NCI-H2081 (cell line): ENCODE results near the gene TRMT1L.
A peak's percentile ranks its signal among the peaks of the same experiment; 100 is the strongest.
"Not testable (repeated sequence)": the region's sequence is repeated elsewhere in the genome, so short reads cannot be mapped to it uniquely, and the experiment has no call there.

Source experiments
- DNase-seq, 2 experiments: peaks; one replicate each; lab custom pipeline; 2025; lab: John Stamatoyannopoulos, UW

The TRMT1L gene

DNA sequence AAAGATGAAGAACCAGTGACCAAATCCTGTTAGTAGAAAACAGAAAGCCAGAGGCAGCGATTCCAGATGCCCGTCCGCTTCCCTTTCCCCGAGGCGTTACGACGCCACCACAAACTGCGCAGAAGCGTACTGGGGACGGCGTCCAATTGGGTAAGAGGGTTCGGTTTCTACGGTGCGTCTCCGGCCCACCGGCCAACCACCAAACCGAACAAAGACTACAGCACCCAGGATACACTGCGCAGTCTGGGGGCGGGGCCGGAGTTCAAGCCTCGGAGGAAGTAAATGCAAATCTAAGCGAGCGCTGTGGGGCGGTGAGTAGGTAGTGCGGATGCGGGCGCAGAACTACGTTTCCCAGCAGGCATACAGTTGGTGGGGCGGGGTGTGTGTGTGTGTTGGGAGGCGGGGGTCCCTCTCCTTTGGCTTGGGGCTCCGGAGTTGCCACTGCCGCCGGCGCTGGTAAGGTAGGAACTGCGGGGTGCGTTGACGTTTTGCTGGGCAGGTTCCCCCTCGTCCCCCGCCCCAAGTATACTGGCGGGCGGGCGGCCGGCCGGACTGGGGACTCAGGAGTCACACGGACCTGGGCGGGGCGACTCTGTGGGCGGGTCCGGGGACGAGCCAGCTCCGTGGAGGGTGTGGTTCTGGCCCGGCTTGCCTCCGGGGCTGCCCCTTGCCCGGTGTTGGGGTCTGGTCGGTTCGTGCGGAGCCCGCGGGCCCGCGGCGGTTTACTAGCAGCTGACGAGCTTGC lies at the start of gene TRMT1L, which contains the start of gene SWT1:
TRMT1L (minus strand) TSS at position 100 of the 745 bp plus-strand sequence. CDS start 241 bp downstream, outside the sequence.
SWT1 (plus strand) TSS at position 314 of the 745 bp plus-strand sequence. CDS start 3,675 bp downstream, outside the sequence.
- peak; percentile 100 for DNase-seq

DNA sequence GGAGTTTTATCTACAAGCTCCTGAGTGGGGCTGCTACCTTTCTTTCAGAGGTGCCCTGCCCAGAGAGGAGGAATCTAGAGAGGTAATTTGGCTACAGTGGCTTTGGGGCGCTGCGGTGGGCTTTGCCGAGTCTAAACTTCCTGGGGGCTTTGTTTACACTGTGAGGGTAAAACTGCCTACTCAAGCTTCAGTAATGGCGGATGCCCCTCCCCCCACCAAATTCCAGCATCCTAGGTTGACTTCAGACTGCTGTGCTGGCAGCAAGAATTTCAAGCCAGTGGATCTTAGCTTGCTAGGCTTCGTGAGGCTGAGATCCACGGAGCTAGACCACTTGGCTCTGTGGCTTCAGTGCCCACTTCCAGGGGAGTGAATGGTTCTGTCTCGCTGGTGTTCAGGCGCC lies 44.1 kb upstream of the TRMT1L start:
- DNase-seq, result no peak

GRCh38 chr1:185198712-185199111 lies 42.0 kb upstream of the TRMT1L start:
- not testable (repeated sequence) for DNase-seq

DNA sequence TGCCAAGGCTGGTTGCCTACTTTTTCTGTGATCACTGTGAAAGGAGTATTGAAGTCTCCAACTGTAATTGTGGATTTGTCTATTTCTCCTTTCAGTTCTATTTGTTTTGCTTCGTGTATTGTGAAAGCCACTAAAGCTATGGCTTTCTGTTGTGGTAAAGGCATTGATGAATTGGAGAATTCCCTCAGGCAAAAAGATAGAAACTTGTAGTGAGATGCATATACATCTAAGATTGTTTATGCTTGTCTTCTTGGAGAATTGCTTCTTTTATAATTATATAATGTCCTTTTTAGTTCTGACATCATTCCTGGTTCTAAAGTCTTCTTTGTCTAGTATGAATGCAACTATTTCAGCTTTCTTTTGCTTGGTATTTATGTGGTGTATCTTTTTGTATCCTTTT lies 37.0 kb upstream of the TRMT1L start:
- DNase-seq, result no peak

DNA sequence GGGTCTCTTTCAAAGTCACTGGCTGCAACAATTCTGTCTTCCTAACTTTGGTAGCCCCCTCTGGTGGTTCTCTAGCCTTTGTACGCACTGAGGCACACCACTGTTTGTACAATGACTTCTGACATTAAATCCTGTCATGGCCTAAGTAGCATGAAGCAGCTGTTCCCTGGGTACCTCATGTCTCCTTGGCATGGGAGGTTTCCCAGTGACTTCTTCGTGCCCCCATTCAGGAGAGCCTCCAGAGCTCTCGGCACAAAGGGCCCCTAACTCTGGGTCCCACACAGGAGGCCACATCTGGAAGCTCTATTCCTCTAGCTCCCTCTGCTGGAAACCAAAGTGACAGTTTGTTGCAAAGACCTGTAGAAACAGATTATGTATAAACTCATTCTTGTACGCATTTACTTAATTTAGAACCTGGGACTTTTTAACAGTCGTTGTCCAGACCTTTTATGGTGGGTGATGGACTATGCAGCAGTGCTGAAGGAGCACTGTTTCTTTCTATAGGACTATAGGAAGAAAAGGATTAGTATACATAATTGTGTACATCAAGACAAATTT lies 13.6 kb upstream of the TRMT1L start:
- peak; percentile 57 to 80 for DNase-seq

DNA sequence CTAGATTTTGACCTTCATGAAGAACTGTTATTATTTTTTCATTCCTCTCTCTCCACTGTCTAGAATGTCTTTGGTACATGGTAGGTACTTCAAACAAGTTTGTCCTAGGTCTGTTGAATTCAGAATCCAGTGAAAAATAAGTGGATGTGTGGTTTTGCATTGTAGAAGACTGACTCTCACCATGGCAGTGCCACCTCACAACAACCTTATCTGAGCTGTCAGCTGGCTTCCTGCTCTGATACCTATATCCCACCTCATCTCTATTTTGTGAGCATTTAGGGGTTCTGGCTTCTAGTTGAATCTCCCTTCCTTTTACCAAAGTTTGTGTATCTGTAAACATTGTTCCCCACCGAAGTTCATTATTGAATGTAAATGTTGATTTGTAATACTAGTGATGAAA lies 9.4 kb upstream of the TRMT1L start:
- DNase-seq, result no peak

DNA sequence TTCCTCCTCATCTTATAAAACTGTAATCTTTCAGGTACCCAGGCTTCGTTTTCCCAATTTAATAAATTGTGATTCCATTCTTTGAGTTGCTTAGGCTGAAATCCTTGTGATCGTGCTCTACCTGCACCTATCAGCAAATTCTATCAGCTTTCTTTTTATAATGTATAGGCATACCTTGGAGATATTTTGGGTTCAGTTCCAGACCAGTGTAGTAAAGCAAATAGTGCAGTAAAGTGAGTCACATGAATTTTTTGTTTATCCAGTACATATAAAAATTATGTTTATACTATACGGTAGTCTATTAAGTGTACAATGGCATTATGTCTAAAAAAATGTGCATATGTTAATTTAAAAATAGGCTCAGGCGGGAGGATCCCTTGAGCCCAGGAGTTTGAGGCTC lies 5.7 kb upstream of the TRMT1L start:
- no peak for DNase-seq

GRCh38 chr1:185159966-185160365 lies 3.2 kb upstream of the TRMT1L start:
- DNase-seq, result no peak

DNA sequence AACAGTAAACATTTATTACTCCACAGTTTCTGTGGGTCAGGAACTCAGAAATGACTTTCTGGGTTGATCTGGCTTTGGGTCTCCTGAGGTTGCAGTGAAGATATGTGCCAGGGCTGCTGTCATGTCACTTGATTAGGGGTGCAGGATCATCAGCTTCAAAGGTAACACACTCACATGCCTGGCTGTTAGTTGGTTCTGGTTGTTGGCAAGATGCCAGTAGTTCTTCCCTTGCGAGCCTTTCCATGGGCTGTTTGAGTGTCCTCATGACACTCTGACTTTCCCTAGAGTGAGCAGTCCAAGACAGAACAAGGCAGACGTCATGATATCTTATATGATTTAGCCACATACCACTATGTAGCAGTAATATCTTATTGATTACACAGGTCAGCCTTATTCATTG lies 2.0 kb upstream of the TRMT1L start:
- DNase-seq, result no peak

DNA sequence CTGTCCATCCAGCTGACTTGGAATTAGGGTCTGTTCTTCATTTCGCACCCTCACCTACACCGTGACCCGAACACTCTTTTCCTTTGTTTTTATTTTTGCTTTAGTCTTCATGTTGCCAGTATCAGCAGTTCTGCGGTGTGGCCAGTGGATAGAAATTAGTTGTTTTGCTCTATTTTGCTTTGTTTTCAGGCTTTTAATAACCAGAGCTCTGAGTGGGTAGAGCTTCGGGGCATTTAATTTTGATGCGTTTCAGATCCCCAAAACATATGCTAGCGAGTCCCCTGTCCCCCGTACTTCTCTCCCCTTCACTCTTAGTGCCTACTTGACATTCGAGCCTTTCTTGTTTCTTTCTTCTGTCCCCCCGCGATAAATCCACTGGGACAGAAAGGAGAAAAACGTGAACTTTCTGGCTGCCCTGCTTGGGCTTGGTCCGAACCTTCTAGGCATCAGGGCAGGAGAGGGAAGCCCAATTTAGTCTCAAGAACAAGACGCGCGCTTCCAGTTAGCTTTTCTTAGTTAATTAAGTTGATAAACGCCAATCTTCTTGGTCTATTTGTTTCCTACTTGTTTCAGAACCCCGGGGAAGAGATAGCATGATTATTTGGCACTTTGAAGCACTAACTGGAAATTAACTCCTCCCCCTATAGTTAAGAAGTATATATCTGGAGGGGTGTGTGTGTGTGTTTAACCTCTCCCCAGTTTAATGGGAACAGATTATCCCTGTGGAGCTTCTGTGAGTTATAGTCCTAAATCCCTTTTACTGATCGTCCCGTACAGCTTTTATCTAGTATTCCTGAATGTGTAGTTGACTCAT lies 1.1 kb upstream of the TRMT1L start:
- DNase-seq, result peak in 1 of 2 experiments; percentile 16

GRCh38 chr1:185156288-185156853 lies 382 bp downstream of the TRMT1L start:
- DNase-seq, result no peak

GRCh38 chr1:185155600-185156287 lies 1.0 kb downstream of the TRMT1L start:
- DNase-seq, result peak in 1 of 2 experiments; percentile 36

DNA sequence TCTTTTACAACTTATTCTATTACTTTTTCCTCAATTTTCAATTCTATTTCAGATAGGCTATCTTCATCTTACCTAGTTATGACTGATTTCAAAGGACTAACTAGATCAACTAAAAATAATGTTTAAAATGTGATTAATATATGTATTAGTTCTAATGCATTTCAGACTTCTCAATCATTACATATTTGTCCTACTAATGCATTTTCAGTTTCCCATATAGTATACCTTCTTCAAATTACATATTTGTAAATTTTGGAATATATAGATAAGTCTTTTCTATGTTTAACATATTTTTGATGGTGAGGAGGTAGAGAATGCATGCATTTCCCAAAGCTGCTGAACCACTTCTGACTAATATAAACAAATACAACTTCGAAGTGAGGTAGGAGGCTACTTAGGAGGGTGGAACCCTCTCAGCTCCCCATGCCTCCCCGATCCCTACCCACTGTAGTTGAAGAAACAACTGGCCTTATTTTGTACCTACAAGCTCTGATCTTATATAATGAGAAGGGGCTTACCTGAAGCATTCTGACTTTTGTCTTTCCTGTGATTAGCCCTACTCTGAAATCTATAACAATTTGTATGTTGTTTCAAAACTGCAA lies 1.7 kb downstream of the TRMT1L start:
- no peak for DNase-seq

DNA sequence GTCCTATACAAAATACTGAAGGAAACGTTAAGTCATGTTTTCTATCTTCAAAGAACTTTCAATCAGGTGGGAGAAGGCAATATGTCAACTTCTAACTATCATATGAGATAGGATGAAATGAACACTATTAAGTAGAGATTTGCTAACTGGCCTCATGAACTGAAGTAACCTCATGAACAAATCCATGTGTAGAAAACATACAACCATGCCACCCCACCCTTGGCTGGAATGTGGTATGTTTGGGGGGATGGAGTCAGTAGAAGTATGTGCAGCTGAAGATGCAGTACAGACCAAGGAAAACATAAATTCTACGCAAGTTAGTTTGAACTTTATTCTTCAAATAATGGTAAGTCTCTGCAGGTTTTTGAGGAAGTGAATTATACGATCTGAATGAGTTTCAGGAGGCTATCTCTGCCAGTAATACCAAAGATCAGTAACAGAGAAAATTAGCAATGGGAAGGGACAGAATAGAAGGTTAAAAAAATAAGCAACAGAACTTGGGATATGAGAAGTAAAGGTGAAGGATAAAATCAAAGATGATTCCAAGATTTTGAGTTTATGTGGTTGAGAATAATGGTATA lies 4.5 kb downstream of the TRMT1L start:
- no peak for DNase-seq

- no peak for DNase-seq
Measured at GRCh38 chr1:185151215-185151614, 5.5 kb downstream of the TRMT1L start.

DNA sequence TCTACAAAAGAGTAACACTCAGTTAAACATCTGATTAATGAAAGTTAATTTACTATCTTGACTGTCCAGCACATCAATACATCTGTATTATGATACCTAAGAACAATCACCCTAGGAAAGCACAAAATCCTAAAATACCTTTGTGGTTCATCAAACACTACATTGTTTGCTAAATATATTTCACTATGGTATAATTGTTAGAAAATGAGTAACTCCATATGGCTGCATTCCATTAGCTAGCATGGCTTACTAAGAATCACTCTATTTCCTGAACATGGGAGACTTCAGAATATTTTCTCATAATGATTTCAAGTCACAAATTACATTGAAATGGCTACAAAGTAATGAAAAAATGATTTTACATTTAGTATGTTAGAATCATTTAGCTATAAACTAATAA lies 12.5 kb downstream of the TRMT1L start:
- DNase-seq, result no peak

- DNase-seq, result peak; percentile 56 to 82
Measured at GRCh38 chr1:185139246-185139645, 17.5 kb downstream of the TRMT1L start.

- DNase-seq, result no peak
Measured at GRCh38 chr1:185137896-185138545, 18.7 kb downstream of the TRMT1L start.

- DNase-seq, result no peak
Measured at GRCh38 chr1:185132534-185132933, 24.2 kb downstream of the TRMT1L start.

- no peak for DNase-seq
Measured at GRCh38 chr1:185129708-185130107, 27.0 kb downstream of the TRMT1L start.
